ENCODE measurements around the gene CYBB. TPM values are rescaled to one million over a fixed set of nuclear protein-coding genes. Genes with fewer than 3 reads are reported as not detected.

CYBB gene
- total RNA-seq (10 to 100 TPM; 43.2 to 60.4 TPM), polyA plus RNA-seq (10 to 100 TPM in 1 of 2 donors, 1 to 10 TPM in 1; 3.1 to 10.4 TPM)
- long read RNA-seq, donor 1, full-length matches to known transcripts, result 4 of 12 reads
- long read RNA-seq, donor 1, partial matches to known transcripts, result 4 of 12 reads
- long read RNA-seq, donor 1, other reads (novel, unspliced or antisense), result 4 of 12 reads
- long read RNA-seq, donor 2, full-length matches to known transcripts, result 3 of 9 reads
- long read RNA-seq, donor 2, partial matches to known transcripts, result 1 of 9 reads
- long read RNA-seq, donor 2, other reads (novel, unspliced or antisense), result 5 of 9 reads

- no peak for DNase-seq
- Histone ChIP-seq H3K36me3 (ENCODE audit: control insufficient read depth in 1 of 2, insufficient read depth in 2 of 2, low read length in 1 of 2) (no peaks in the 10 kb centered on the region), H3K4me1 (ENCODE audit: control insufficient read depth in 1 of 2, insufficient read depth in 2 of 2, low read length in 2 of 2) (no peaks in the 10 kb centered on the region), H3K4me3 (ENCODE audit: low read length in 2 of 2) (no peak within 1 kb of the TSS), H3K9me3 (ENCODE audit: control insufficient read depth, low read length) (no peaks in the 10 kb centered on the region), H3K27ac (ENCODE audit: low read depth in 1 of 2, low read length in 2 of 2) (no peak within 1 kb of the TSS), H3K27me3 (ENCODE audit: control insufficient read depth in 1 of 2, insufficient read depth in 2 of 2, low read length in 1 of 2) (no peaks in the 10 kb centered on the region)
- intact Hi-C loops (cut with DNase I), result no loop called here
- whole genome bisulfite sequencing, 2 donors, result 65 to 76% methylated on average over 2 of the region's 2 CpGs
- ATAC-seq (ENCODE audit: low FRiP score), result no peak
These were observed at the start of gene CYBB for GRCh38 chrX:37779857-37780256. TSS of gene CYBB (plus strand) at chrX:37780059. CDS start at chrX:37780078, 19 bp downstream.

DNA sequence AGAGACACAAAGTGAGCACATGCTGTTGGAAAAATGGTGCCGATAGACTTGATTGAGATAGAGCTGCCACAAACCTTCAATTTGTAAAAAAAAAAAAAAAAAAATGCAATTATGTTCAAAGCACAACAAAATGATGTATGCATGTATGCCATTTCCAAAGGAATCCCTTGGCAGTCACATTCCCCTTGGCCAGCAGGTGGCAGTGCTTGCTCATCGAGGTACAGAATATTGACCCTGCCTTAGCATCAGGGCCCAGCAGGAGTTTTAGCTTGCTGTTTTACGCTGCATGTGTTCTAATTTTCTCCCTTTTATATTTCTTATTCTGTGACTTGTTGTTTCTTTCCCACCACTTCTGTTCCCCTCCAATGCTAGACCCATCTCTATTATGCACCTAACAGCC is 34.5 kb upstream of the CYBB start:
- ATAC-seq (ENCODE audit: low FRiP score), result peak; percentile 72

GRCh38 chrX:37745835-37746217 is 34.0 kb upstream of the CYBB start:
- Histone ChIP-seq H3K9me3 (ENCODE audit: control insufficient read depth, low read length) (no peaks in the 10 kb centered on the region), H3K27ac (ENCODE audit: low read depth in 1 of 2, low read length in 2 of 2) (no peak overlapping the region), H3K36me3 (ENCODE audit: control insufficient read depth in 1 of 2, insufficient read depth in 2 of 2, low read length in 1 of 2) (no peaks in the 10 kb centered on the region), H3K4me1 (ENCODE audit: control insufficient read depth in 1 of 2, insufficient read depth in 2 of 2, low read length in 2 of 2) (no peaks in the 10 kb centered on the region), H3K4me3 (ENCODE audit: low read length in 2 of 2) (no peak overlapping the region), H3K27me3 (ENCODE audit: control insufficient read depth in 1 of 2, insufficient read depth in 2 of 2, low read length in 1 of 2) (no peaks in the 10 kb centered on the region)
- no peak for DNase-seq
- 67 to 92% methylated on average over 1 of the region's 1 CpG for WGBS, 2 donors
- ATAC-seq (ENCODE audit: low FRiP score), result no peak
- intact Hi-C loops (cut with DNase I), result loop anchor here (10.0 kb wide), 2 partner anchors 79 to 419 kb away; no protein-coding TSS in a partner anchor

More for the DNA sequence above, 34.5 kb upstream of the CYBB start:
- H3K27me3 ChIP-seq (ENCODE audit: control insufficient read depth in 1 of 2, insufficient read depth in 2 of 2, low read length in 1 of 2), result no peaks in the 10 kb centered on the region
- whole genome bisulfite sequencing, 2 donors, result 19% methylated on average over 3 of the region's 3 CpGs
- H3K27ac ChIP-seq (ENCODE audit: low read depth in 1 of 2, low read length in 2 of 2), result no peak overlapping the region
- H3K4me3 ChIP-seq (ENCODE audit: low read length in 2 of 2), result no peak overlapping the region
- H3K9me3 ChIP-seq (ENCODE audit: control insufficient read depth, low read length), result no peaks in the 10 kb centered on the region
- intact Hi-C loops (cut with DNase I), result loop anchor here (10.0 kb wide), 2 partner anchors 79 to 419 kb away; no protein-coding TSS in a partner anchor
- peak; percentile 86 to 89 for DNase-seq
- no peaks in the 10 kb centered on the region for H3K36me3 ChIP-seq (ENCODE audit: control insufficient read depth in 1 of 2, insufficient read depth in 2 of 2, low read length in 1 of 2)
- no peaks in the 10 kb centered on the region for H3K4me1 ChIP-seq (ENCODE audit: control insufficient read depth in 1 of 2, insufficient read depth in 2 of 2, low read length in 2 of 2)

DNA sequence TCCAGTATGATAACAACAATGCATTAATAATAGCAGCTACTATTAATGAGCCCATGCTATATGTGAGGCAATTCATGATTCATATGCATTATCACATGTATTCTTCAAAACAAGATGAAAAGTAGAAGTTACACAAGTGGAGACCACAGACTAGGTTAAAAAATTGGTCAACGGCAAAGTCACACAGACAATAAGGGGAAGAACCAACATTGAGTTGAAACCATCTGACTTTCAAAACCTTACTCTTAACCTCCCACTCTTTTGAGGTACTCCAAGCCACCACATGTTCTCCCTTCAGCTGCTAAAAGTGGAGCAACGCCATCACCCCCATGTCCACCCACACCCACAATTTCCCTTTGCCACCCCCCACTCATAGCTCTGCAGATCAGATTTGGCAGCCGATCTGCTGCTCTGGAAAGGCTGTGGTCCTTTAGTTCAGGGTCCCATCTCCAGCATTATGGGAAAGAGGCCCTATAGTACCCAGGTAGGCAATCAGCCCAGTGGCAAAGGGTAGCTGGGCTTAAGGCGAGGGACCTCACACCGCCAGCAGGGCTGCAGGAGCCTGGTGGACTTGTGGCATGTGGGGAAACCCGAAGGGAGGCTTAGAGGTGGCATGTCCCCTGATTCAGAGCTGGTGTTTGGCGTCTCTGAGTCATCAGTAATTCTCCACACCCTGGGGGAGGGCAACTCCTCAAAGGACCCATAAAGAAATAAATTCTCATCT is 33.5 kb upstream of the CYBB start:
- Histone ChIP-seq H3K27ac (ENCODE audit: low read depth in 1 of 2, low read length in 2 of 2) (no peak overlapping the region), H3K36me3 (ENCODE audit: control insufficient read depth in 1 of 2, insufficient read depth in 2 of 2, low read length in 1 of 2) (no peaks in the 10 kb centered on the region), H3K9me3 (ENCODE audit: control insufficient read depth, low read length) (no peaks in the 10 kb centered on the region), H3K4me3 (ENCODE audit: low read length in 2 of 2) (no peak overlapping the region), H3K4me1 (ENCODE audit: control insufficient read depth in 1 of 2, insufficient read depth in 2 of 2, low read length in 2 of 2) (no peaks in the 10 kb centered on the region), H3K27me3 (ENCODE audit: control insufficient read depth in 1 of 2, insufficient read depth in 2 of 2, low read length in 1 of 2) (no peaks in the 10 kb centered on the region)
- DNase-seq (no peak), ATAC-seq (ENCODE audit: low FRiP score) (no peak)
- intact Hi-C loops (cut with DNase I), result loop anchor here (10.0 kb wide), 2 partner anchors 78 to 418 kb away; no protein-coding TSS in a partner anchor
- 74 to 90% methylated on average over 7 of the region's 7 CpGs for WGBS, 2 donors

GRCh38 chrX:37746951-37747350 is 32.9 kb upstream of the CYBB start:
- H3K4me3 ChIP-seq (ENCODE audit: low read length in 2 of 2), result no peak overlapping the region
- no peaks in the 10 kb centered on the region for H3K9me3 ChIP-seq (ENCODE audit: control insufficient read depth, low read length)
- no peak for ATAC-seq (ENCODE audit: low FRiP score)
- no peaks in the 10 kb centered on the region for H3K36me3 ChIP-seq (ENCODE audit: control insufficient read depth in 1 of 2, insufficient read depth in 2 of 2, low read length in 1 of 2)
- intact Hi-C loops (cut with DNase I), result loop anchor here (10.0 kb wide), 2 partner anchors 78 to 418 kb away; no protein-coding TSS in a partner anchor
- no peak overlapping the region for H3K27ac ChIP-seq (ENCODE audit: low read depth in 1 of 2, low read length in 2 of 2)
- no peaks in the 10 kb centered on the region for H3K27me3 ChIP-seq (ENCODE audit: control insufficient read depth in 1 of 2, insufficient read depth in 2 of 2, low read length in 1 of 2)
- DNase-seq, result no peak
- H3K4me1 ChIP-seq (ENCODE audit: control insufficient read depth in 1 of 2, insufficient read depth in 2 of 2, low read length in 2 of 2), result no peaks in the 10 kb centered on the region
- 75 to 90% methylated on average over 1 of the region's 1 CpG for WGBS, 2 donors

DNA sequence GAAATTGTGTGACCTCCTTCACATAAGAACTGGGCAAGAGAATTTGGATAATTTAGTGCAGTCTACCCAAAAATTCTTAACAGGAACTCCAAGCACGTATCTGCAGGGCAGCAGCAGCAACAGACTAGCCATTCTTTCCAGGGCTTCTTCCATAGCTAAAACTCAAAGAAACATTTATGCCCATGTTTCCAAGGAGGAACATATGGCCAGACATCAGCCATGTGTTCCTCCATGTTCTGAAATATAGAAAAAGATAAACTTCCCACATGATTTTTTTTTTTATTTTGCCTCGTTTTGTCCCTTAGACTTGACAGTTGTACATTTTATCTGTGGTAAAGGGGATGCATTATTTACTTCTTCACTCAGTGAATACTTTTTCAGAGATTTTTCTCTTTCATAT is 27.6 kb upstream of the CYBB start:
- DNase-seq (no peak), ATAC-seq (ENCODE audit: low FRiP score) (no peak)
- Histone ChIP-seq H3K4me3 (ENCODE audit: low read length in 2 of 2) (no peak overlapping the region), H3K4me1 (ENCODE audit: control insufficient read depth in 1 of 2, insufficient read depth in 2 of 2, low read length in 2 of 2) (no peaks in the 10 kb centered on the region), H3K27ac (ENCODE audit: low read depth in 1 of 2, low read length in 2 of 2) (no peak overlapping the region), H3K9me3 (ENCODE audit: control insufficient read depth, low read length) (no peaks in the 10 kb centered on the region), H3K27me3 (ENCODE audit: control insufficient read depth in 1 of 2, insufficient read depth in 2 of 2, low read length in 1 of 2) (no peaks in the 10 kb centered on the region), H3K36me3 (ENCODE audit: control insufficient read depth in 1 of 2, insufficient read depth in 2 of 2, low read length in 1 of 2) (no peaks in the 10 kb centered on the region)
- intact Hi-C loops (cut with DNase I), result no loop called here
- WGBS, 2 donors, result 52 to 85% methylated on average over 2 of the region's 2 CpGs

- ATAC-seq (ENCODE audit: low FRiP score) (no peak), DNase-seq (no peak)
- Histone ChIP-seq H3K27me3 (ENCODE audit: control insufficient read depth in 1 of 2, insufficient read depth in 2 of 2, low read length in 1 of 2) (no peaks in the 10 kb centered on the region), H3K4me1 (ENCODE audit: control insufficient read depth in 1 of 2, insufficient read depth in 2 of 2, low read length in 2 of 2) (no peaks in the 10 kb centered on the region), H3K27ac (ENCODE audit: low read depth in 1 of 2, low read length in 2 of 2) (no peak overlapping the region), H3K36me3 (ENCODE audit: control insufficient read depth in 1 of 2, insufficient read depth in 2 of 2, low read length in 1 of 2) (no peaks in the 10 kb centered on the region), H3K4me3 (ENCODE audit: low read length in 2 of 2) (no peak overlapping the region), H3K9me3 (ENCODE audit: control insufficient read depth, low read length) (no peaks in the 10 kb centered on the region)
- intact Hi-C loops (cut with DNase I), result no loop called here
These were observed 26.9 kb upstream of the CYBB start for GRCh38 chrX:37752936-37753335.

- Histone ChIP-seq H3K27ac (ENCODE audit: low read depth in 1 of 2, low read length in 2 of 2) (no peak overlapping the region), H3K4me1 (ENCODE audit: control insufficient read depth in 1 of 2, insufficient read depth in 2 of 2, low read length in 2 of 2) (no peaks in the 10 kb centered on the region), H3K36me3 (ENCODE audit: control insufficient read depth in 1 of 2, insufficient read depth in 2 of 2, low read length in 1 of 2) (no peaks in the 10 kb centered on the region), H3K4me3 (ENCODE audit: low read length in 2 of 2) (no peak overlapping the region), H3K9me3 (ENCODE audit: control insufficient read depth, low read length) (no peaks in the 10 kb centered on the region), H3K27me3 (ENCODE audit: control insufficient read depth in 1 of 2, insufficient read depth in 2 of 2, low read length in 1 of 2) (no peaks in the 10 kb centered on the region)
- intact Hi-C loops (cut with DNase I), result no loop called here
- ATAC-seq (ENCODE audit: low FRiP score) (no peak), DNase-seq (no peak)
- 70 to 94% methylated on average over 2 of the region's 2 CpGs for WGBS, 2 donors
These were observed 26.5 kb upstream of the CYBB start for GRCh38 chrX:37753384-37753783.

GRCh38 chrX:37754516-37754915 is 25.3 kb upstream of the CYBB start:
- Histone ChIP-seq H3K36me3 (ENCODE audit: control insufficient read depth in 1 of 2, insufficient read depth in 2 of 2, low read length in 1 of 2) (no peaks in the 10 kb centered on the region), H3K9me3 (ENCODE audit: control insufficient read depth, low read length) (no peaks in the 10 kb centered on the region), H3K4me3 (ENCODE audit: low read length in 2 of 2) (no peak overlapping the region), H3K4me1 (ENCODE audit: control insufficient read depth in 1 of 2, insufficient read depth in 2 of 2, low read length in 2 of 2) (no peaks in the 10 kb centered on the region), H3K27me3 (ENCODE audit: control insufficient read depth in 1 of 2, insufficient read depth in 2 of 2, low read length in 1 of 2) (no peaks in the 10 kb centered on the region), H3K27ac (ENCODE audit: low read depth in 1 of 2, low read length in 2 of 2) (no peak overlapping the region)
- no peak for DNase-seq
- ATAC-seq (ENCODE audit: low FRiP score), result no peak
- intact Hi-C loops (cut with DNase I), result no loop called here
- 87 to 90% methylated on average over 2 of the region's 2 CpGs for WGBS, 2 donors
